Pons (tissue), 1 donor: ENCODE data around the gene IL25.

Experiments
- DNase-seq: peaks from one replicate; pipeline ENCODE4 v3.0.0-alpha.2; 2016; ENCODE audit warnings: low spot score

The IL25 gene

DNA sequence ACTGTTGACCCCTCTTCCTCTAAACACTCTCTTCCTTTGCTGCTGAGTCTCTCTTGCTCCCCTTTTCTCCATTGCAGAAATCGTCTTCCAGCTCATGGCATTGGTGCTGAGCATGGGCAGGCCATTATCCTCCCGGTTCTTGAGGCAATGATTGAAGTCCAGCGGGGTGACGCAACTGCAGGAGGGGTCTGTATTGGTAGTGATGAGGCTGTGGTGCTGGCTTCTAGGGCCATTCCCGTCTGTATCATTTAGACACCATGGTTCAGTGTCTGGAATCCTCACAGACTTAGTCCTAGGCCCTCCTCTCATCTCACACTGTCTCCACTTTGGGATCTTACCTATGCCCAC, 19.2 kb upstream of the IL25 start:
- no peak for DNase-seq

DNA sequence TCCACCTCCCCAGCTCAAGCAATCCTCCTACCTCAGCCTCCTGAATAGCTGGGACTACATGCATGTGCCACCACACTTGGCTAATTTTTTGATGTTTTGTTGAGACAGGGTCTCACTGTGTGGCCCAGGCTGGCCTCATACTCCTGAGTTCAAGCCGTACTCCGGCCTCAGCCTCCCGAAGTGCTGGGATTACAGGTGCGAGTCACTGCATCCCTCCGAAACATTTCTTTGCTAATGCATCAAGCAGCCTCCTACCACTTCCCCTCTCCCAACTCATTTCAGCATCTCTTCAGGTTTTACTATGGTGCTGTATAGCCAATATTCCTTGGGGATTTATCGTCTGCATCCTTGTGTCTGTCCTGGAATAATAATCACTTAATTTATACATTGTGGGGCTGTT, 17.6 kb upstream of the IL25 start:
- DNase-seq = no peak

DNA sequence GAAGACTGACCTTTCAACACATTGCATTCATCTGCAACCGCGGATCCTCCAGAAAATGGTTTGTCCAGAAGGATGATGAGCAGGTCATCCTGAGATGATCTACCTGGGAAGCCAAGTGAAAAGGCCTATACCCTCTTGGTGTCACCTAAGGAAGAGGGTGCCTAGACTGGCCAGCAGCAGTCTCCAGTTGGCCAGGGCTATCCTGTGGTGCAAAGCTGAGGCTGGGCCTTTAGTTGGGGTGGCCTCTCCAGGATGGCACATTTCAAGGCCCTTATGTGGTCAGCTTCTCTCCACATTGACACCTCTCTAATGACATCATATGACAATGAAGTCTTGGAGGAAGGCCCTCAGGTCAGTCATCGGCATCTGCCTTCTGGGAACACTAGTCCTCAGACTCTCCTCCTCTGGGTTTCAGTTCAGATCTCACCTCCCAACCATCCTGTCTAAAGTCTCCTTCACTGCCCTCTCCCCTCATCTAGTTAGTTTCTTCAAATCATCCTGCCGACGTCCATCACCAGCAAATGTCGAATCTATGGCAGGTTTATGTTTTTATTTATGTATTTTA, 16.7 kb upstream of the IL25 start:
- DNase-seq = no peak

DNA sequence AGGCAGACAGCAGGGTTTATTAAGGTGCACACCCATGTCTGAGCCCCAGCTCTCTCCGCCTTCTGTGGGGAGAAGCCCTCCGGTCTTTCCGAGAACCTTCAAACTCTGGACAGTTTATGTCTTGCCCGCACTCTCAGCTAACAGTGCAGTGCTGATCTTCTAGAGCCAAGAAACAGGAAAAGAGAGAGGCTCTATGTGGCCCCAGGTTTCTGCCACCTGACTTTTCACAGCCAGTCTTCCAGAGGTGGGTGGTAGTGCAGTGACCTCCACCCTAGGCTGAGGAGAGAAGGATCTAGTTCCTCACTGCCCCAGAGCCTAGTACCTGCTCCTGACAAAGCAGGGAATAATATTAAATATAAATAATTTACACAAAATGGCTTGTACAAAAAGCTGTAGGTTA, 15.9 kb upstream of the IL25 start:
- DNase-seq = no peak

DNA sequence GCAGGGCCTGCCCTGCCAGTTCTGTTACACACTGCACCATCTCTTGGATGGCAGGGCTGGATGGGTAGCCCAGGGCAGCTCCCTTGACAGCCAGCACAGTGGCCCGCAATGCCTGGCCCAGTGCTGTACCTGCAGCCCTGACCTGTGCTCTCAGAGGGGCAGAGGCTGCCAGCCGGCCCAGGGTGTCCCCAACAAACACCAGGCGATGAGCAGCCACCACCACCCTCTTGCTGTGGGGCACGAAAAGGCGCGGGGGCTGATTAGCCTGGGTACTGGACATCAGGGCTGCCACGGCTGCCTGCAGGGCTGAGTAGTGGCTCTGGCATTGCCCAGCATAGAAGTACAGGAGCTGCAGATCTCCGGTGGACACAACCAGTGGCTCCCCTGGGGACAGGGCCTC, 15.3 kb upstream of the IL25 start:
- DNase-seq = no peak

DNA sequence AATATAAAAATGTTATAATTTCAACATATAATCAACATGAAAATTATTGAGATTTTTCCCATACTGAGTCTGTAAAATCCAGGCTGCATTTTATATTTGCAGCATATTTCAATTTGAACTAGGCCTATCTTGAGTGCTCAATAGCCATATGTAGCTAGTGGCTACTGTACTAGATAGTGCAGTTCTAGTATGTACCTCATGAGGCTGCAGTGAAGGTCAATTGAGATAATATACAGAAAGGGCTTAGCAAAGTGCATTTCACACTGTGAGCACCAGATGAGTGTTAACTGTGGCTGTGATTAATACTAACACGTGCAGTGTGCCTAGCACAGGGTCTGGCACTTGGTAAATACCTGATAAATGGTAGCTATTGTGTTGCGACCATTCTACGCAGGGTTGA, 14.6 kb upstream of the IL25 start:
- no peak for DNase-seq

DNA sequence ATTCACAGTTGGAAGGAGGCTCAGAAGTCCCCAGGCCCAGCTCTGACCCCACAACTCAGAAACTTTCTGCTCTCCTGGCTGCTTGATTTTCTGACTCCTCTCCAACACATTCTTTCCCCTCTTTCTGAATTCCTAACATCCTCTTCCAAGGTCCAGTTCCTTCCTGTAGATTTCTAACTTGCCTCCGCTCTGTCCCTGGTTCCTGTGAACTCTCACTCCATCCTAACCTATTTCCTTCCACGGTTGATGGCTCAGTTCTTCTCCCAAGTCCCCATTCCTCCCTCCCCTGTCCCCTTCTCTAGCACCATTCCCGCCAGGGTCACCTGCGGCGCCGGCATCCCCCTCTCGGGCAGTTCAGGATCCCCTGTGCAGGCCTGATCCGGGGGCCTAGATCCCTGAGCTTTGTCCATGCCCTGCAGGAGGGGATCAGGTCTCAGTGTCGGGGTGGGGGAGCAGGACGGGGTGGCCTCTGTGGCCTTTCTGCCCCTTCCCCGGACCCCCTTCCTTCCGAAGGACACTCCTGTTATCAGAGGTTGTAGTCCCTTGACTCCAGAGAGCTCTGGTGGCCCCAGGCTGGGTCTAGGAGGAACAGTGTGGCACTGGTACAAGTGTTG, 13.9 kb upstream of the IL25 start:
- DNase-seq = no peak

DNA sequence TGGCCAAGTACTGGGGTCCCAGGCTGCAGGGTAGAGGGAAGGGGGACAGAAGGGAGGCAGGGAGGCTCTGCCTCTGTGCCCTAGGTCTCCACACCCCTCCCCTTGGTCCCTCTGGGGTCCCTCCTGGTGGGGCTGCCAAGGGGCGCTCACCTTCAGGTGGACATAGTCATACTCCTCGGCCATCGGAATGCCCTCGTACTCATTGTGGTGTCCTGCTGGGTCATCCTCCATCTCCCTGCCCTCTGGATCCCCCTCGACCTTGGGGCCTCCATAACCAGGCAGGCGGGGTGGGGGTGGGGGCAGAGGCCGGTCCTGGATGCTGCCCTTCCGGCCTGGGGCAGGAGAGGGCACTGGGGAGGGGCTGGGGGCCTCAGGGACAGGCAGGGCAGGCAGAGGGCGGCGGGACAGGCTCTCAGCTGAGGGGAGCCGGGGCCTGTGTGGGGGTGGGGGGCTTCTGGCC, 13.4 kb upstream of the IL25 start:
- no peak for DNase-seq

DNA sequence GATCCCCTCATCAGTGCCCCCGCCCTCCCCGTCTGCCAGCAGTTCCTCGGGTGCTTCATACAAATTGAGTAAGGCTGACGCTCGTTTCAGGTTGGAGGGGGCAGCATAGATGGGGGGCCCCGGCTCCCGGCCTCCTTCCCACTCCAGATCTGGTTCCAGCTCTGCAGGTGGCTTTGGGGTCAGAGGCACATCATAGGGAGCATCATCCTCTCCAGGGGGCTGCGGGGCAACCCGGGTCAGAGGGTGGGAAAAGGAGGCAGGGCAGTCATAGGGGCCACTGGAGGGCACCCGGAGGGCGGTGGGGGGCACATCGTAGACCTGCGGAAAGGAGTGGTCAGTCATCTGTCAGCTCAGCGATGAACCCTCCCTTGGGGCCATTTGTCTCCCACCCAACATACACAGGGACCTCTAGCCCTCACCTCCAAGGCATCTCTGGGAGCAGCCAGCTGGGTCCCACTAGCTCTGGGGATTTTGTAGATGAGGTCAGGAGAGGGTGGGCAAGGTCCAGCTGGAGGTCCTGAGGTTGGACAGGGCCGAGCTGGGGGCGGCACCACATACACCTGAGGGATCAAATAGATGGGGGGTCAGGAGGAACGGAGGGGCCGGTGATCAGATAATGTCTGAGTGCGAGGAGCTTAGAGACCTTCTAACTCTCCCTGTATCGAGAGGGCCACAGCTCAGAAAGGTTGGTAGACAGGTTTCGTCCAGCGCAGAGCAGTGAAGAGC, 12.7 kb upstream of the IL25 start:
- no peak for DNase-seq

DNA sequence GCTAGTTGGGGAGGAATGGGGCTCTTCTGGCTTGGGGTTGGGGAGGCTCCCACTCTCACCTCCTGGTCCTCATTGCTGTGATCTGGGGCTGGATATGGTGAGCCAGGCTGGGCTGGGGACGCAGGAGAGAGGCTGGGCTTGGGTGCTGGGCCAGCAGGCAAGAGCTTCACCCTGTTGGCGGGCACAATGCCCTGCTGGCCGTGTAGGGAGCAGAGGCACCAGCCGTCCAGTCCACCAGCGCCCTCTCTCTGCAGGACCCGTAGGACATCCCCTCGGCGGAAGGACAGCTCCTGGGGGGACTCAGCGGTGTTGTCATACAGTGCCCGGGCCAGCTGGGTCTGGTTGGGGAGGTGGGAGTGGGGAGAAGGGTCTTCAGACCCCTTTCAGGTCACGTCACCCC, 12.1 kb upstream of the IL25 start:
- peak; percentile 85 for DNase-seq

DNA sequence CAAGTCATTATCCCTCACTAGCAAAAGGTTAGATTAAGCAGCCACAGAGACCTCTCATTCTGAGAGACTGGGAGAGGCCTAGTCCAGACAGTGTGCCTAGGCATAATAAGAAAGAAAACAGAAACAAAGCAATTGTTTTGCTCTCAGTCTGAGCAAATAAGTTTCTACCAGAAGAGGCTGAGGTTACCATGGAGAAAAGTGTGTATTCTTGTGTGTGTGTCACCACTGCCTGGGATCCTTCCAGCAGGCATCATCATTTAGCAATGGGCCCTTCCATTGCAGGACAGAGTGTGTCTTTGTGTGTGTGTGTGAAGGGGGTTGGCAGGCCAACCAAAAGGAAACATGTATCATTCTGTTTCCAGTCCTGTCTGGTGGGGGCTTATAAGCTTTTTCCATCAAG, 11.3 kb upstream of the IL25 start:
- DNase-seq = peak; percentile 85

DNA sequence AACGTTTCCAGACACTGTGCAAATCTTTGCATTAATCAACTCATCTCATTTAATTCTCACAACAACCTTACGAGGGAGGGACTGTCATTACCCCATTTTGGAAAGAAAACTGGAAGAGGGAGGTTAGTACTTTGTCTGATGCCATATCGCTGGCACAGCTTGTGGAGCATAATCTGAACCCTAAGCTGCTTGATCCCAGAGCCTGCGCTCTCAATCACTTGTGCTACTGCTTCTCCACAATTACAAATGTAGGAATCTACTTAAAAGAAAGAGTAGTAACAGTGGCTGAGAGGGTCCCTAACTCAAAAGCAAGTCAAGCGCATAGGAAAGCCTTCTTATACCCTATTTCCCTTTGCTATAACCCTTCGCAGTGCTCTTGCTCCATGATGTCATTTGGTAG, 10.8 kb upstream of the IL25 start:
- DNase-seq = no peak

DNA sequence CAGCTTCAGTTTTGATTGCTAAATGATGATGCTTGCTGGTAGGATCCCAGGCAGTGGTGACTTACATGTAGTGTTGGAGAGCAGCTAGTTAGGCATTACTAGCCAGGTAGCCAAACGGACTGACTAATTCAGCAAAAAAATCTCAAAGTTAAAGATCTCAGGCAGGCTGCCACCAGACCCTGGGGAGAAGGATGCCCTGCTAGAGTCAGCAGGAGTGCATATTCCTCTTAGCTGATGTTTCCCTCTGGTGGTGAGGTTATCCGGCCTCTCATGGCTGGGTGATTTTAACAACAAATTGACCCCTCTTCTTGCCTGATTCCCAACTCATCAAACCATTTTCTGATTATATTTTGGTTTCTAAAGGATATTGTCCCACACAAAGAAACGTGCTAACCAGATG, 10.4 kb upstream of the IL25 start:
- peak; percentile 39 for DNase-seq

DNA sequence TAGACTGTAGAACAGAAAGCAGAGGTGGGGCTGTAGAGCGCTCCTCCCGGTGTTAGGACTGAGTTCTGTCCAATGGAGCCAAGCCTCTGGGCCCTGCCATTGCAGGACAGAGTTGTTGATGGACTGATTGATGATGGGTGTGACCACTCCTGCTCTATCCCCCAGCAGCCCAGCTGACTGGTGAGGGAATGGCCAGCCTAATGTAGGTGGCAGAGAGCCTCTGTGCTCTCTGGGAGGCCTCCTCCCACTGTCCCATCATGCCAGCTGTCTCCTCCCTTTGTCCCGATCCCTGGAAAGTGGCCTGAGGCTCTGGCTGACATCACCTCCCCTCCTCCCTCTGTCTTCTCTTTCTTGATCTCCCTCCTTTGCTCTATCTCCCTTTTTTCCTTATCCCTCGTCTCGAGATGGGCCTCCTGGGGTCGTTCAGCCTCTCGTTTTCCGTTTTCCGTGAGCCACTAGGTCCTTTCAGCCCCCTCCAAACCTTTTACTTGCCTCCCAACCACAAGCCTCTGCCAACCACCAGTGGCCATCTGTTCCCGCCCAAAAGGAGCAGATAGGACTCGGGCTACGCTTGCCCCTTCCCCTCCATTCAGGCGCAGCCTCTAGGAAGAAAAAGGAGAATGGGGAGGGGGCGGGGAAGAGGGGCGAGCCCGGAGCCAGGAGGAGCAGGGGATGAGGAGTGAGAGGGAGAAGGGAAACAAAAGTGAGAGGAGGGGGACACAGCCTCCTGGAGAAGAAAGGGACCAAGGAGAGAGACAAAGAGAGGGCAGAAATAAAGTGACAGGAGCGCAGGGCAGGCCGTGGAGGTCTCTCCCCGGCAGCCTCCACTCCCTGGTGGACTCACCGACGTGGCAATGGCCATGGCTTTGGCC, 8.2 kb upstream of the IL25 start:
- peak; percentile 92 for DNase-seq

DNA sequence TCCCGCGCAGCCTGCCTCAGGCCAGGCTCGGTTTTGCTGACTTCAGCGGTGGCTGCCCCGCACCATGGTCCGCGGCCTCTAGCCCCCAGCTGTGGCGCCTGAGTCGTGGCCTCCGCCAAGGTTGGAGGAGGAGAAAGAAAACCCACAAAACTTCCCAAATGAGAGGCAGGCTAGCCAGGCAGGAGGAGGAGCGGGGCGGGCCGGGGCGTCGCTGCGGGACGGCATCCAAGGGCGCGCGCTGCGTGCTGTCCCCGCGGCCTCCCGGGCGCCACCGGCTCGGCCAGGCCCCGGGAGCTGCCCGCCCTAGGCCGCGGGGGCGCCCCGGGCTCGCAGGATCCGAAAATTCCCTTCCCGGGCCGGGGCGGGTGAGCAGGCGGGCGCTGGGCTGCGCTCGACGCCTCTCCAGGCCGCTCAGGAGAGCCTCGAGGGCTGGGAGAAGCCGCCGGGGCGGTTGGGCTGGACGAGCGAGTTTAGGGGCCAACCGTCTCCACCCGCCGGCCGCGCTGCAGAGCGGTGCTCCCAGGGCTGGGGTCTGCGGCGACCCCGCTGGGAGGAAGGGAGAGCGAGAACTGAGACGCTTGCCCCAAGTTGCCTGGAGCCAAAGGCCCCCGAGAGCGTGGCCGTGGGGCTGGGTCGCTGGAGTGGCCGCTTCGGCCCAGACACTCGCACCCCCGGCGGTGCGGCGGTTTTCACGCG, 7.4 kb upstream of the IL25 start, which contains the start of gene EFS:
Gene EFS (minus strand): TSS at position 137 of the 696 bp plus-strand sequence. CDS start 147 bp downstream, outside the sequence.
- DNase-seq = no peak

DNA sequence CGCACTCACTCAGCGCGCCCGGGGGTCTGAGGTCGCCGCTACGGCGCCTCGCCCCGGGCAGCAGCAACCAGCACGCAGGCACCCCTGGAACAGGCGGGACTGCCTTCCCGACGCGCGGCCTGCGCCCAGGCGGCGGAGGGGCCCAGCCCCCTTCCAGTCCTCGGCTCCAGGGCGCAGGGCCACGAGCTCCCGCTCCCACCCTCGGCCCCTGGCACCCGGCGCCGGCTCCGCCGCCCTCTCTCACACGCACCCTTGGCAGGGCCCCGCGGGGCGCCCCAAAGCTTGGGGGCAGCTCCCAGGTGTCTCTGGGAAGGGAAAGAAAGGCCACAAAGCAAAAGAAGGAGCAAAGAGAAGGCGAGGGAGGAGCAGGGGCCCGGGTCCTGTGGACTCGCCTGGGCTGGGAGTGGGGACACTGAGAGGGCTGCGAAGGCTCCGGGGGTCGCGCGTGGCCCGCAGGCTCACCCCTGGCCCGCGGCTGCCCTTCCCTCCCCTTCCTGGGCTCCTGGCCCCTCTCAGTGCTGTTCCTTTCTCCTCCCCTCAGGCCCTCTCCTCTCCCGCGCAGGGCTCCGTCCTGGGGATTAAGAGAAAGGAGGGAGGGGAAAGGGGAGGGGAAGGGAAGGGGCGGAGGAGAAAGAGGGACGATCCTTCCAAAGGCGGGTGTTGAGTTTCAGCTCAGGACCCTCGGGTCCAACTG, 6.7 kb upstream of the IL25 start:
- peak; percentile 86 for DNase-seq

DNA sequence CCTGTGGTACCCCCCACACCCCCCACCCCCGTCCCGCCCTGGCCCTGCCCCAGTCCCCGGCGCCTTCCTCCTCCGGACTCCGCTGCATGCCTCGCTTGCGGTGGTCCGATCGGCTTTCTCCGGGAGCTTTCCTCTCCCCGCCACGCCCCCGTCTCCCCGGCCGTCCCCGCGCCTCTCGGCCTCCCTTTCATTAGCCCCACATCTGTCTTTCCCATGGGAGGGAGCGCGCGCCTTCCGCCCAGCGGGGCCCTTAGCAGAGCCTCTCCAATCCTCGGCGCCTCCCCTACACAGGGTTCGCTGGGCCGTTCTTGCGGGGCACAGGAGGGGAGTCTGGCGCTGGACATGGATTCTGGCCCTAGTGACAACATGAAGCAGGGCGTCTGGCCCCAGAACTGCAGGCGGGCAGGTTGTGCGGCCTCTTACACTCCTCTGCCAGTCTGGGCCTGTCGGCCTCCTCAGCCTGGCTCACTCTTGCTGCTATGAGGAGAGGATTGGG, 6.1 kb upstream of the IL25 start:
- peak; percentile 69 for DNase-seq

DNA sequence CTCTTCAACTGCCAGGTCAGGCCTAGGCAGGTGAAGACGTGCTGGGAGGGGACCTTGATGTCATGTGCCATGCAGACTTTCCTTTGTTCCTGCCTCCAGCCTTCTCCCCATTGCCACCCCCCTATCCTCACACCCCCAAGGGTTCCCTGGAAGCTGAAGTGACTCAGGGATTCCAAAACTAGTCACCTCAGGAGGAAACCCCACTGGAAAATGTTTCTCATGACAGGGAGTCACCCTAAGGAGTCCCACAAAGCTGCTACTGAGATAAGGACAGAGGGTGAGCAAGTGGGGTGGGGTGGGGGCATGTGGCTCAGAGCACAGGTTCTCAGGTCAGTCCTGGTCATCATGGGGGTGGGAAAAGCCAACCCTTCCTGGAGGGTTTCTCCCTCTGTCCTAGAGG, 2.4 kb upstream of the IL25 start:
- no peak for DNase-seq

DNA sequence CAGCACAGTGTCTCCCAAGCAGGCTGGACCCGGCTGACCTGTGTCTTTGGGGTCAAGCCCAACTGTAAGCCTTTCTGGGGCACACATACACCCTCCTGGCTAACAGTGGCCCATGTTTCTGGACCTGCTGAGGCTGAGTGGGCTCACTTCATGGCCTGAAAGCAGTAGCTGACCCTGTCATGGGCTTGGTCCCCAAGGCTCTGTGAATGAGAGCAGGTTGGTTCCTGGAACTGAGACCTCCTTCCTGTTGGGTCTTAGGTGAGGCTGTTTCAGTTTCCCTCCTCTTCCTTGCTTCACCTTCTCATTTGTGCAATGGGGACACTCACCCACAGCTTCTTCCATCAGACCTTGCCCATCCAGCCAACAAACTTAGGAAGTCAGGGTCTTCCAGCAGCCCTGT, 744 bp upstream of the IL25 start:
- DNase-seq = no peak

DNA sequence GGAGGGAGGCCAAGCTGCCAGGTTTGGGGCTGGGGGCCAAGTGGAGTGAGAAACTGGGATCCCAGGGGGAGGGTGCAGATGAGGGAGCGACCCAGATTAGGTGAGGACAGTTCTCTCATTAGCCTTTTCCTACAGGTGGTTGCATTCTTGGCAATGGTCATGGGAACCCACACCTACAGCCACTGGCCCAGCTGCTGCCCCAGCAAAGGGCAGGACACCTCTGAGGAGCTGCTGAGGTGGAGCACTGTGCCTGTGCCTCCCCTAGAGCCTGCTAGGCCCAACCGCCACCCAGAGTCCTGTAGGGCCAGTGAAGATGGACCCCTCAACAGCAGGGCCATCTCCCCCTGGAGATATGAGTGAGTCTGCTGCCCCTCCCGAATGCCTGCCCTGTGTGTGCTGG, 432 bp downstream of the IL25 start:
- DNase-seq = no peak

DNA sequence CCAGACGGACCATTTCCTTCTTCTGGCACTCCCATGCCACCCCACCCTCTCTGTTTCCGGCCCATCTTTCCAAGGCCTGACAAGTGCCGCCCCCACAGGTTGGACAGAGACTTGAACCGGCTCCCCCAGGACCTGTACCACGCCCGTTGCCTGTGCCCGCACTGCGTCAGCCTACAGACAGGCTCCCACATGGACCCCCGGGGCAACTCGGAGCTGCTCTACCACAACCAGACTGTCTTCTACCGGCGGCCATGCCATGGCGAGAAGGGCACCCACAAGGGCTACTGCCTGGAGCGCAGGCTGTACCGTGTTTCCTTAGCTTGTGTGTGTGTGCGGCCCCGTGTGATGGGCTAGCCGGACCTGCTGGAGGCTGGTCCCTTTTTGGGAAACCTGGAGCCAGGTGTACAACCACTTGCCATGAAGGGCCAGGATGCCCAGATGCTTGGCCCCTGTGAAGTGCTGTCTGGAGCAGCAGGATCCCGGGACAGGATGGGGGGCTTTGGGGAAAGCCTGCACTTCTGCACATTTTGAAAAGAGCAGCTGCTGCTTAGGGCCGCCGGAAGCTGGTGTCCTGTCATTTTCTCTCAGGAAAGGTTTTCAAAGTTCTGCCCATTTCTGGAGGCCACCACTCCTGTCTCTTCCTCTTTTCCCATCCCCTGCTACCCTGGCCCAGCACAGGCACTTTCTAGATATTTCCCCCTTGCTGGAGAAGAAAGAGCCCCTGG, 3.1 kb downstream of the IL25 start:
- DNase-seq = no peak
